DND-41 (cell line): Measurements from ENCODE around the gene H6PD.

ENCODE experiments used
- ATAC-seq: fragments of 200-7000 bp; cut with Tn5 transposase; 3 replicates; pipeline ENCODE4 v1.9.1; 2021; ENCODE audit warnings: low read depth; ENCODE audit not compliant: insufficient read depth
- DNase-seq: peaks from one replicate; pipeline ENCODE4 v3.0.0-alpha.2; 2020
- H2AFZ ChIP-seq: 2 replicates; pipeline ENCODE4 v1.6.0; 2012; ENCODE audit warnings: low read depth, low read length
- H3K27ac ChIP-seq: 2 replicates; pipeline ENCODE4 v1.5.1; 2012; ENCODE audit warnings: low read length, inconsistent platforms
- H3K27me3 ChIP-seq: fragments of 200-600 bp; sonication (generic); 2 replicates; pipeline ENCODE4 v1.6.0; 2012; ENCODE audit warnings: low read length, mild to moderate bottlenecking, inconsistent platforms; ENCODE audit not compliant: insufficient read depth, poor library complexity
- H3K36me3 ChIP-seq: 2 replicates; pipeline ENCODE4 v1.5.1; 2012; ENCODE audit warnings: low read length, inconsistent platforms; ENCODE audit not compliant: insufficient read depth
- H3K4me1 ChIP-seq: 2 replicates; pipeline ENCODE4 v1.5.1; 2012; ENCODE audit warnings: mild to moderate bottlenecking, low read length; ENCODE audit not compliant: insufficient read depth
- H3K4me2 ChIP-seq: 2 replicates; pipeline ENCODE4 v1.6.0; 2012; ENCODE audit warnings: mild to moderate bottlenecking, moderate library complexity, low read length, inconsistent platforms; ENCODE audit not compliant: insufficient read depth
- H3K4me3 ChIP-seq, 2 experiments: fragments of 200-600 bp in 1 of 2; shearing (Covaris generic) in 1 of 2; 2 replicates each; pipeline ENCODE4 v1.5.1; 2012 to 2016; ENCODE audit warnings: inconsistent platforms in 2 of 2, low read length in 2 of 2, mild to moderate bottlenecking in 2 of 2, low read depth in 1 of 2, moderate library complexity in 1 of 2
- H3K79me2 ChIP-seq: 2 replicates; pipeline ENCODE4 v1.6.0; 2012; ENCODE audit warnings: low read length, inconsistent platforms; ENCODE audit not compliant: insufficient read depth
- H3K9ac ChIP-seq: 2 replicates; pipeline ENCODE4 v1.6.0; 2012; ENCODE audit warnings: low read depth, mild to moderate bottlenecking, inconsistent platforms, low read length, moderate library complexity
- H3K9me3 ChIP-seq: 2 replicates; pipeline ENCODE4 v1.5.1; 2012; ENCODE audit warnings: low read length, moderate library complexity, mild to moderate bottlenecking, inconsistent platforms; ENCODE audit not compliant: insufficient read depth, severe bottlenecking
- H4K20me1 ChIP-seq: 2 replicates; pipeline ENCODE4 v1.6.0; 2012; ENCODE audit warnings: low read length; ENCODE audit not compliant: insufficient read depth
- EZH2 ChIP-seq: IDR thresholded peaks from 3 replicates; pipeline ENCODE4 v1.6.1; 2012; ENCODE audit warnings: borderline replicate concordance, low read depth, mild to moderate bottlenecking, moderate library complexity, low read length, inconsistent platforms; ENCODE audit not compliant: severe bottlenecking
- TF ChIP-seq, protein P1 (sequence below): IDR thresholded peaks from 2 replicates; pipeline ENCODE4 v1.5.1; 2012; ENCODE audit warnings: borderline replicate concordance, low read length, moderate library complexity, mild to moderate bottlenecking; ENCODE audit not compliant: poor library complexity, severe bottlenecking; ENCODE audit errors: extremely low read depth

Gene H6PD

DNA sequence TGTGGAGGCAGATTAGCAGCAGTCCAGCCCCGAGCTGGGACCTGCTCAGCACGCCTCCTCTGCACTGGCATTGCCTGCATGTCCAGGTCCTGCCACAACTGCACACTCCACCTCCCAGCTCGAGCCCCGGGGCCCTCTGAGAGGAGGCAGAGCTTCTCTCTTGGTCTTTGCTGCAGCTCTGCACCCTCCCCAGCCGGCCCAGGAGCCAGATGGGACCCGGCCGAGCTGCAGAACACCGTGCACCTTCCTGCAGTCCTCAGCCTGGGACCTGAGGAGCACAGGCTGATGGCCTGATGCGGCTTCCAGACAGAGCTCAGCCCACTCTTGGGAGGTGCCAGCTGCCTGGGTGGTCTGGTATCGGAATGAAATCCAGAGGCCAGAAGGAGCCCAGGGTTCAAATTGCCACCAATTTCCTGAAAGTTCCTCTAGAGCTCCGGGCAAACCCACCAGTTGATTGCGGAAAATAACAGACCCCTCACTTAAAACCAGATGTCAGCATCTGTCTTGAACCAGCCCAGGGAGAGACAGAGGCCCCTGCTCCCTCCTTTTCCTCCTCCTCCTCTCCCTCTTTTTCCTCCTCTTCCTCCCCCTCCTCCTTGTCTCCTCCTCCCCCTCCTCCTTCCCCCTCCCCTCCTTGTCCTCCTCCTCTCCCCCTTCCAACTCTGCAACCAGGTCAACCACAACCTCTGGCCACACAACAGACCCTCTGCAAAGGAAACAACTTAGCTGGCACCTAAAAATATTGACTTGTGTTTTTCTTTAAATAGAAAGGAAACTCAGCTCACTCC is 47.5 kb downstream of the H6PD start:
- Histone ChIP-seq H3K9me3 (no peaks in the 10 kb centered on the region), H3K4me3 (no peak overlapping the region), H3K27ac (peak overlapping the region; percentile 67), H3K36me3 (no peaks in the 10 kb centered on the region), H4K20me1 (no peaks in the 10 kb centered on the region), H3K4me1 (peaks cover 68% of the 10 kb centered on the region), H3K79me2 (no peaks in the 10 kb centered on the region), H3K4me2 (no peak overlapping the region), H2AFZ (no peak overlapping the region), H3K9ac (peak overlapping the region; percentile 30), H3K27me3 (no peaks in the 10 kb centered on the region)
- ATAC-seq = no peak
- TF ChIP-seq, protein P1, sequence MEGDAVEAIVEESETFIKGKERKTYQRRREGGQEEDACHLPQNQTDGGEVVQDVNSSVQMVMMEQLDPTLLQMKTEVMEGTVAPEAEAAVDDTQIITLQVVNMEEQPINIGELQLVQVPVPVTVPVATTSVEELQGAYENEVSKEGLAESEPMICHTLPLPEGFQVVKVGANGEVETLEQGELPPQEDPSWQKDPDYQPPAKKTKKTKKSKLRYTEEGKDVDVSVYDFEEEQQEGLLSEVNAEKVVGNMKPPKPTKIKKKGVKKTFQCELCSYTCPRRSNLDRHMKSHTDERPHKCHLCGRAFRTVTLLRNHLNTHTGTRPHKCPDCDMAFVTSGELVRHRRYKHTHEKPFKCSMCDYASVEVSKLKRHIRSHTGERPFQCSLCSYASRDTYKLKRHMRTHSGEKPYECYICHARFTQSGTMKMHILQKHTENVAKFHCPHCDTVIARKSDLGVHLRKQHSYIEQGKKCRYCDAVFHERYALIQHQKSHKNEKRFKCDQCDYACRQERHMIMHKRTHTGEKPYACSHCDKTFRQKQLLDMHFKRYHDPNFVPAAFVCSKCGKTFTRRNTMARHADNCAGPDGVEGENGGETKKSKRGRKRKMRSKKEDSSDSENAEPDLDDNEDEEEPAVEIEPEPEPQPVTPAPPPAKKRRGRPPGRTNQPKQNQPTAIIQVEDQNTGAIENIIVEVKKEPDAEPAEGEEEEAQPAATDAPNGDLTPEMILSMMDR = no peak
- TF ChIP-seq EZH2 = no peak
- DNase-seq = no peak

DNA sequence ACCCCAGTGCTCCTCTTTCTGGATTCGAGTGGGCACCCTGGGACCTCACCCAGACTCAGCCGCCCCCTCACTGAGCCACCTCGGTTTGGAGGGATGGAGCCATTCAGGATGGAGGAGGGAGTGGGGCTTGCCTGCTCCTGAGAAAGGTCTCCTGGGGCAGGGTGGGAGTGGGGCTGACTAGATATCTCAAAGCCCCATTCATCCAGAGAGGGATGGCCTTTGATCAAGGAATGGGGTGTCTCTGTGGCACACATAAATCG is 48.1 kb downstream of the H6PD start:
- ATAC-seq (no peak), DNase-seq (no peak)

DNA sequence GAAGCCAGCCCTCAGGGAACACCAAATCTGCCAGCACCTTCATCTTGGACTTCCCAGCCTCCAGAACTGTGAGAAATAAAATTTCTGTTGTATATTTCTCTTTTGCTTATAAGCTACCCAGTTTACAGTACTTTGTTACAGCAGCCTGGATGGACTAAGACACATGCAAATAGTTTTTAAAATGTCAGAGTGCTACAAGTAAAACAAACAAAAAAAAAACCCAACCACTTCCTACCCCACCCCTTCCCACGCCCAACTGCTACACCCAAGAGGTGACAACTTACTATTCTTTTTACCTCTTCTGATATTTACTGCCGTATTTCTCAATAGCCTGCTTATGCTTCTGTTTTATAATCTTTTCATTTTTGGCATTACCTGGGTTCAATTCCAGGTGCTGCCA is 49.5 kb downstream of the H6PD start:
- Histone ChIP-seq H3K9ac (no peak overlapping the region), H2AFZ (no peak overlapping the region), H3K27me3 (no peaks in the 10 kb centered on the region), H4K20me1 (no peaks in the 10 kb centered on the region), H3K9me3 (no peaks in the 10 kb centered on the region), H3K4me1 (peaks cover 53% of the 10 kb centered on the region), H3K4me3 (no peak overlapping the region), H3K4me2 (no peak overlapping the region), H3K27ac (peak overlapping the region; percentile 60), H3K36me3 (no peaks in the 10 kb centered on the region), H3K79me2 (no peaks in the 10 kb centered on the region)
- ATAC-seq (no peak), DNase-seq (peak; percentile 47)
- TF ChIP-seq, protein P1 = no peak
- no peak for TF ChIP-seq EZH2

More for the DNA sequence above, 48.1 kb downstream of the H6PD start:
- H3K9ac ChIP-seq = no peak overlapping the region
- no peak overlapping the region for H2AFZ ChIP-seq
- no peak overlapping the region for H3K4me3 ChIP-seq
- TF ChIP-seq EZH2 = no peak
- TF ChIP-seq, protein P1 = no peak
- H3K4me1 ChIP-seq = peaks cover 67% of the 10 kb centered on the region
- H3K27me3 ChIP-seq = no peaks in the 10 kb centered on the region
- H3K36me3 ChIP-seq = no peaks in the 10 kb centered on the region
- no peaks in the 10 kb centered on the region for H3K79me2 ChIP-seq
- no peaks in the 10 kb centered on the region for H3K9me3 ChIP-seq
- H4K20me1 ChIP-seq = no peaks in the 10 kb centered on the region
- no peak overlapping the region for H3K4me2 ChIP-seq
- peak overlapping the region; percentile 58 for H3K27ac ChIP-seq
